Activated CD4-positive, alpha-beta T cell treated with anti-CD3 and anti-CD28 coated beads, Interleukin-2, amount 50 U/mL, for 16 hours (primary cell): ENCODE measurements around the gene ZNF552.
"Not testable (repeated sequence)": the region's sequence is repeated elsewhere in the genome, so short reads cannot be mapped to it uniquely, and the experiment has no call there.

Experiments used
- DNase-seq: peaks from one replicate; pipeline ENCODE4 v3.0.0-alpha.2; 2020

The ZNF552 gene

DNA sequence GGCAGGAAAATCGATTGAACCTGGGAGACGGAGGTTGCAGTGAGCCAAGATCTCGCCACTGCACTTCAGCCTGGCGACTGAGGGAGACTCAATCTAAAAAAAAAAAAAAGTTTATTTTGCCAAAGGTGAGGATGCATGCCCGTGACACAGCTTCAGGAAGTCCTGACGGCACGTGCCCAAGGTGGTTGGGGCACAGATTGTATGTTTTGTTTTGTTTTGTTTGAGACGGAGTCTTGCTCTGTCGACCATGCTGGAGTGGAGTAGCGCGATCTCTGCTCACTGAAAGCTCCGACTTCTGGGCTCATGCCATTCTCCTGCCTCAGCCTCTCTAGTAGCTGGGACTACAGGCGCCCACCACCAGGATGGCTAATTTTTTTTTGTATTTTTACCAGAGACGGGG is 3.3 kb upstream of the ZNF552 start:
- no peak for DNase-seq

DNA sequence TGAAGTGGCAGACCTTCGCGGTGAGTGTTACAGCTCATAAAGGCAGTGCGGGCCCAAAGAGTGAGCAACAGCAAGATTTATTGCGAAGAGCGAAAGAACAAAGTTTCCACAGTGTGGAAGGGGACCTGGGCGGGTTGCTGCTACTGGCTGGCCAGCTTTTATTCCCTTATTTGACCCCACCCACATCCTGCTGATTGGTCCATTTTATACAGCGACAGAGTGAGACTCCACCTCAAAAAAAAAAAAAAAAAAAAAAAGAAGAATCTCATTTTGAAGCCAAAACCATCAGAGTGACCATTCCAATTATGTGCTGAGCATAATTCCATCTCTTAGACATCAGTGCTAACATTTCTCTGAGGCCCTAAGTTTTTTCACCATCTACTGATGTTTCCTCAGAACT is 1.9 kb upstream of the ZNF552 start:
- no peak for DNase-seq

DNA sequence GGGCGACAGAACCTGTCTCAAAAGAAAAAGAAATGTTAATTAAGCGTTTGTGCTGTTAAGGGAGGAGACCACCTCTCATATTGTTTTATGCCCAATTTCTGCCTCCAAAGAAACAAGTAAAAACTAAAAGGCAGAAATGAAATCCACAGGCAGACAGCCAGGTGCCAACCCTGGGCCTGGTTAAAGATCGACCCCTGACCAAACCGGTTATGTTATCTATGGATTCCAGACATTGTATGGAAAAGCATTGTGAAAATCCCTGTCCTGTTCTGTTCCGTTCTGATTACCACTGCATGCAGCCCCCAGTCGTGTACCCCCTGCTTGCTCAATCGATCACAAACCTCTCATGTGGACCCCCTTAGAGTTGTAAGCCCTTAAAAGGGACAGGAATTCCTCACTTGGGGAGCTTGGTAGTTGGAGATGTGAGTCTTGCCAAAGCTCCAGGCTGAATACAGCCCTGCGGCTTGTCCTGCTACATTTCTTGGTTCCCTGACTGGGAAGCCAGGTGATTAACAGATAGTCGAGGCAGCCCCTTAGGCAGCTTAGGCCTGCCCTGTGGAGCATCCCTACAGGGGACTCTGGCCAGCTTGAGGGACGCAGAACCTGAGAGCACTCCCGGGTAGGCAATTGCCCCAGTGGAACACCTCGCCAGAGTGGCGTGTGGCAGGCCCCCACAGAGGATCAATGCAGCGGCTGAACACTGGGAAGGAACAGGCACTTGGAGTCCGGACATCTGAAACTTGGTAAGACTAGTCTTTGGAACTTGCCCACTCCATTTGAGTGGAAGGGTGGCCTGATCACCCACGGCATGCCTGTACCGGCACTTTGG is 748 bp upstream of the ZNF552 start:
- no peak for DNase-seq

DNA sequence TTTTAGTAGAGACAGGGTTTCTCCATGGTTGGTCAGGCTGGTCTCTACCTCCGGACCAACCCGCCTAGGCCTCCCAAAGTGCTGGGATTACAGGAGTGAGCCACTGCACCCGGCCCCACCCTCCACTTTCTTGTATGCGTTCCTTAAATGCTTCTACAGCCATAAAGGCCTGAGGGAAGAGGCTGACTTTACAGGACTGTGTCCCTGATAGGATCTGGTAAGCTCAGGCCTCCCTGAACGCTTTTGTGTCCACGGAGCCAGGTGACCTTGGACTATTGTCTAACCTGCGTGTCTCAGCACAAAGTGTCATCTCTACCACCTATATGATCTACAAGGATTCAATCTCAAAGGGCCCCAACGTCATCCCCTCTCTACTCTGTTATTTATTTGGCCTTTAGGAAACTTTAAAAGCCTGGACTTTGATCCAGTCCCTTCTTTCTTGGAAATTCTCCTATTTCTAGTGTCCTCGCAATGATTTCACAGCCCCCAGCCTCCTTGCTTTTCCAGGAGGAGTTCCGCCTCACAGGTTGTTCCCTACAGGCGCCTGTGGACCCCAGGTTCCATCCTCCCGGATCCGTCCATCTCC is 701 bp downstream of the ZNF552 start:
- DNase-seq = no peak

- not testable (repeated sequence) for DNase-seq
Measured at GRCh38 chr19:57812975-57813820, 1.5 kb downstream of the ZNF552 start.

- DNase-seq = peak; percentile 25
Measured at GRCh38 chr19:57812226-57812625, 2.5 kb downstream of the ZNF552 start.

DNA sequence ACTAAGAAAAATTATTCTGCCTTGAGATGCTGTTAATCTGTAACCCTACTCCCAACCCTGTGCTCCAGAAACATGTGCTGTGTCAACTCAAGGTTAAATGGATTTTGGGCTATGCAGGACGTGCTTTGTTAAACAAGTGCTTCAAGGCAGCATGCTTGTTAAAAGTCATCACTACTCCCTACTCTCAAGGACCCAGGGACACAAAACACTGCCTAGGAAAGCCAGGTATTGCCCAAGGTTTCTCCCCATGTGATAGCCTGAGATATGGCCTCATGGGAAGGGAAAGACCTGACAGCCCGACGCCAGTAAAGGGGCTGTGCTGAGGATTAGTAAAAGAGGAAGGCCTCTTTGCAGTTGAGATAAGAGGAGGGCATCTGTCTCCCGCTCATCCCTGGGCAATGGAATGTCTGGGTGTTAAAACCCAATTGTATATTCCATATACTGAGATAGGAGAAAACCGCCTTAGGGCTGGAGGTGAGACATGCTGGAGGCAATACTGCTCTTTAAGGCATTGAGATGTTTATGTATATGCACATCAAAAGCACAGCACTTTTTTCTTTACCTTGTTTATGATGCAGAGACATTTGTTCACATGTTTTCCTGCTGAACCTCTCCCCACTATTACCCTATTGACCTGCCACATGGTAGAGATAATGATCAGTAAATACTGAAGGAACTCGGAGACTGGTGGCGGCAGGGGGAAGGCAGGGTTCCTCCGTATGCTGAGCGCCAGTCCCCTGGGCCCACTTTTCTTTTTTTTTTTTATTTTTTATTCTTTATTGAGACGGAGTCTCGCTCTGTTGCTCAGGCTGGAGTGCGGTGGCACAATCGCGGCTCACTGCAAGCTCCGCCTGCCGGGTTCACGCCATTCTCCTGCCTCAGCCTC is 4.1 kb downstream of the ZNF552 start:
- not testable (repeated sequence) for DNase-seq

DNA sequence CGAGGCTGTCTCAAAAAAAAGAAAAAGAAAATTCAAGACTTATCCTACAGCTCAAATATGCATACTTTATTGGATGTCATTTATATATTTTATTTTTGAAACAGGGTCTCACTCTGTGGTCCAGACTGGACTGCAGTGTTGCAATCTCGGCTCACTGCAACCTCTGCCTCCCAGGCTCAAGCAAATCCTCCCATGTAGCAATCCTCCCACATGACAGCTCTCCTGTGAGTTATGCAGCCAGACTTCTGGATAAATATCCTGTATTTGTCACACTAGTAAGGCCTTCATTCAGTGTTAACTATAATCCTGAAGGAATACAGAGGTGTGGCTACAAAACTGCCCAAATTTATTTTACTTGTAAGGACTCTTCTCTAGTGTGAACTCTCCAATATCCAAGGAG is 7.2 kb downstream of the ZNF552 start:
- no peak for DNase-seq

DNA sequence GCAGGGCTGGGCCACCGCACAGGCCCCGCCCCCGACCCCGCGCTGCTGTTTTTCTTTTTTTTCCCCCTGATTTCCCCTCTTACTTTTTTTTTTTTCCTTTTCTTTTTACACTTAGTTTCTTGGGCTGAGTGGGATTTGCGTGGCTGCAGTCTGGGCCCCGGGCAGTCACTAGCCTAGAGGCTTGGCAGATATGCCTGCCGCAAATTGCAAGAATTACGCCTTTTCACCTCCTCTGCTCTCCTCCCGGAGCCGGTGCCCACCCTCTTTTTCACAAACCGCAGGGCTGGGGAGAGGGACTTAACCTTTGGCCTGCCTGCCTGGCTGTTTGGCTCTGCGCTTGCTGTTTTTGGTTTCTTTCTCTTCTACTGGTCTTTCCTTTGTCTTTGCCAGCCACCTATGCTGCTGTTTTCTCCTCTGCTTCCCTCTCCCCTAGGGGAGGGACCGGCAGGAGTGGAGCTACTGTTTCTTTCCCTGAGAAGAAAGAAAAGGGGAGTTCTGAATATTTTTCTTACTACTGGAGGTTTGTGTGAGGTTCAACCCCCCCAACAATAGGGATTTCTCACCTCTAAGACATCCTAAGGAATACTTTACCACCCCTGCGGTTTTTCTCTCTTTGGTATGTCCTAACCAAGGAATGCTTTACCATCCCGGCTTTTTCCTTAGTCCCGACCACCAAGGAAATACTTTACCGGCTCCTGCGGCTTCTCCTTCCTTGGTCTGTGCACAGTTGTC is 11.0 kb downstream of the ZNF552 start:
- DNase-seq = no peak

DNA sequence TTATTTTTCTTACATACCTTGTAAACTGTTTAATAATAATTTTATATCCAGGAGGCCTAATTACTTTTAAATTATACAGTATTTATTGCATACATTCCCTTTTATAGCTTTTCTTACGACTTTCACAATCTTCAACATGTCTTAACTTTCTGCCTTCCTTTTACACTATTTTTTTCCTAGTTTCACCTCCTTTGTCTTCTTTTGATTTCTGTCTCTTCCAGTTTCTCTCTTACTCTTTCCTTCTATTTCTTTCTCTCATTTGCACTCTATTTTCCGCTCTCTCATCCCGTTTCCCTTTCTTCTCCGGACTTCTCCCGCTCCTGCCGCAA is 11.5 kb downstream of the ZNF552 start:
- DNase-seq = no peak

GRCh38 chr19:57802269-57802668 is 12.4 kb downstream of the ZNF552 start:
- DNase-seq = no peak

GRCh38 chr19:57800696-57801095 is 14.0 kb downstream of the ZNF552 start:
- no peak for DNase-seq

DNA sequence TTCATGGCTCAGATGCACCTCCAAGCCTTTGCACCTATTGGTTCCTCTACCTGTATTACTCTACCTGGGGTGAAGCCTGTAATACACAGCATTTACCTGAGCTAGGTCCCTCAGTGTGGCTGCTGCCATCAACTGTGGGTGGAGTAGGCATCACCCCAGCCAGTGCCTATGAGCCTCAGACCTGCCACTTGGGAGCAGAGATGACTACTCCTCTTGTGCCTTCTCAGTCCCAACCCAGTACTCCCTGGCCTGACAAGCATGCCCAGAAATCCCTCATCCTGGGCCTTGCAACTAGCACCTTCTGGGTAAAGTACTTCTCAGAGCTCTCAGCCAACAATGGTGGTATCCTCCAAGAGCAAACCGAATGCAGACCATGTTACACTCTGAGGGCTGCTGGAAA is 18.1 kb downstream of the ZNF552 start:
- not testable (repeated sequence) for DNase-seq

- no peak for DNase-seq
Measured at GRCh38 chr19:57789288-57789687, 25.4 kb downstream of the ZNF552 start.

- no peak for DNase-seq
Measured at GRCh38 chr19:57788114-57788692, 26.5 kb downstream of the ZNF552 start.

- DNase-seq = no peak
Measured at GRCh38 chr19:57786906-57787305, 27.8 kb downstream of the ZNF552 start.

DNA sequence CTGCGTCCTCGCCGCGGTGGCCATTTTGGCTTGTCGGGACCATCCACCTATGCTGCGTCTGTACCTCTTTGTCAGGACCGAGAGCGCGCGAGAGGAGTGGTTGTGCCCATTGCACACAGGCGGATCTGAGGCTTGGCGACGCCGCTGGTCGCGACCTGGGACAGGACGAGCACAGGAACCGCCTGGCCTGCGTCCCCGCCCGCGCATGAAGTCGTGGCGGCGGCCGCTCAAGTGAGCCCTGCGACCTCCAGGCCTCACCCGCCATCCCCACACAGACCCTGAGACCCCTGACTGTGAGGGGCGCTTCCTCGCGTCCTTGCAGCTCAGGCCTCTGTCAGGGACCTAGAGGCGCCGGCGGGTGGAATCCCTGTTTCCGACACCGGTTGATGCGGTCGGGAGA is 28.4 kb downstream of the ZNF552 start:
- no peak for DNase-seq

DNA sequence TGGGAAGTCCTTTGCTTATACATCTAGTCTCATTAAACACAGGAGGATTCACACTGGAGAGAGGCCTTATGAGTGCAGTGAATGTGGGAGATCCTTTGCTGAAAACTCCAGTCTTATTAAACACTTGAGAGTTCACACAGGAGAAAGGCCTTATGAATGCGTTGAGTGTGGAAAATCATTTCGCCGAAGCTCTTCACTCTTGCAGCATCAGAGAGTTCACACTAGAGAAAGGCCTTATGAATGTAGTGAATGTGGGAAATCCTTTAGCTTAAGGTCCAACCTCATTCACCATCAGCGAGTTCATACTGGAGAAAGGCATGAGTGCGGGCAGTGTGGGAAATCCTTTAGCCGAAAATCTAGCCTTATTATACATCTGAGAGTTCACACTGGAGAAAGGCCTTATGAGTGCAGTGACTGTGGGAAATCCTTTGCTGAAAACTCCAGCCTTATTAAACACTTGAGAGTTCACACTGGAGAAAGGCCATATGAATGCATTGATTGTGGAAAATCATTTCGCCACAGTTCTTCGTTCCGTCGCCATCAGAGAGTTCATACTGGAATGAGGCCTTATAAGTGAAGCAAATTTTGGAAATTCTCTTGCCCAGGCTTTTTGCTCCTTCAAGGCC is 35.4 kb downstream of the ZNF552 start:
- DNase-seq = no peak

DNA sequence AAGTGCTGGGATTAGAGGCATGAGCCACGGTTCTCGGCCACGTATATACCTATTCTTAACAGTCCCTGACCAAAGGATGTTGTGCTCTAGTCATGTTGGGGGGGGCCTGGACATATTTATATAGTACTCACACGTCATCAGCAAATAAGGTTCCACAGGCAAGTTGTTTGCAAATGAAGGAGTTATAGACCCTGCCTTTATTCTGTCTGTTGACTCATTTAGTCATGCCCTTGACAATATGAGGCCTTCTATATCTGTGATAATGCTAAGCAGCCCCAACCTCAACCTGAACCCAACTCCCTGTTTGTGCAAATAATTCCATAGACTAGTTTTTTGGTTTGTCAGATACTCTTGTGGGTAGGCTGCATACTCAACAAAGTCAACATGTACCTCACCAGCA is 36.4 kb downstream of the ZNF552 start:
- no peak for DNase-seq

GRCh38 chr19:57776764-57777296 is 37.9 kb downstream of the ZNF552 start:
- DNase-seq = no peak

DNA sequence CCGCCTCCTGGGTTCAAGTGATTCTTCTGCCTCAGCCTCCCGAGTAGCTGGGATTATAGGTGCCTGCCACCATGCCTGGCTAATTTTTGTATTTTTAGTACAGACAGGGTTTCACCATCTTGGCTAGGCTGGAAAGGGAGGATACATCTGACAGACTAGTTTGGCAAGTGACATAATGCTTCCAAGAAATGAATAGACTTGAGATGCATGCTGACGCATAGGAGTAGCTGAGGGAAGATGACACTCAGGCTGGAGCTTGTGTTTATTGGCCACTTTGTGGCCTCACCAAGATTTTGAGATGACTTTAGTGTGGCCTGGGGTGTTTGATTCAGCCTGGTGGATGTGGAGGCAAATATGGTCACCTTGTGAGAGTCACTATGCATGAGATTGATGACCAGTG is 41.2 kb downstream of the ZNF552 start:
- peak; percentile 12 for DNase-seq
